Smooth muscle cell (in vitro differentiated cells): ENCODE results near the gene LDLRAD4. TPM values are rescaled to one million over a fixed set of nuclear protein-coding genes. Genes with fewer than 3 reads are reported as not detected.

Experiments used
- DNase-seq: peaks from one replicate; lab custom pipeline; 2025; ENCODE audit not compliant: unreplicated experiment; lab: John Stamatoyannopoulos, UW
- H2AFZ ChIP-seq: fragments of 200-600 bp; sonication (generic); 2 replicates; pipeline ENCODE4 v1.6.0; 2016; ENCODE audit warnings: antibody characterized with exemption, low read depth, mild to moderate bottlenecking
- H3F3A ChIP-seq: fragments of 200-600 bp; sonication (generic); 2 replicates; pipeline ENCODE4 v1.6.0; 2017; ENCODE audit warnings: antibody characterized with exemption, low read depth
- H3K27ac ChIP-seq: fragments of 200-600 bp; sonication (generic); 2 replicates; pipeline ENCODE4 v1.5.1; 2016; ENCODE audit warnings: low read depth, mild to moderate bottlenecking
- H3K27me3 ChIP-seq: fragments of 200-600 bp; sonication (generic); 2 replicates; pipeline ENCODE4 v1.6.1; 2016; ENCODE audit warnings: low read depth, mild to moderate bottlenecking
- H3K36me3 ChIP-seq: fragments of 200-600 bp; sonication (generic); 2 replicates; pipeline ENCODE4 v1.5.1; 2016; ENCODE audit warnings: low read depth
- H3K4me1 ChIP-seq: fragments of 200-600 bp; sonication (generic); 2 replicates; pipeline ENCODE4 v1.5.1; 2016; ENCODE audit warnings: low read depth
- H3K4me2 ChIP-seq: fragments of 200-600 bp; sonication (generic); 2 replicates; pipeline ENCODE4 v1.6.0; 2016; ENCODE audit warnings: mild to moderate bottlenecking
- H3K4me3 ChIP-seq: fragments of 200-600 bp; sonication (generic); 2 replicates; pipeline ENCODE4 v1.5.1; 2016; ENCODE audit warnings: mild to moderate bottlenecking
- H3K79me2 ChIP-seq: fragments of 200-600 bp; sonication (generic); 2 replicates; pipeline ENCODE4 v1.6.0; 2016; ENCODE audit warnings: low read depth, mild to moderate bottlenecking
- H3K9ac ChIP-seq: fragments of 200-600 bp; sonication (generic); 2 replicates; pipeline ENCODE4 v1.6.0; 2016; ENCODE audit warnings: low read depth
- H3K9me3 ChIP-seq: fragments of 200-600 bp; sonication (generic); replicated peaks from 2 replicates; pipeline ENCODE4 v1.5.1; 2016; ENCODE audit warnings: low read depth
- H4K20me1 ChIP-seq: fragments of 200-600 bp; sonication (generic); 2 replicates; pipeline ENCODE4 v1.6.0; 2016; ENCODE audit warnings: low read depth
- CTCF ChIP-seq: fragments of 200-600 bp; sonication (generic); IDR thresholded peaks from 2 replicates; pipeline ENCODE4 v1.5.1; 2017; ENCODE audit warnings: borderline replicate concordance, mild to moderate bottlenecking, antibody characterized with exemption; ENCODE audit not compliant: insufficient read depth, poor library complexity, severe bottlenecking
- WGBS: methylation state at CpG from one replicate; pipeline ENCODE4 v1.1.7; 2016; ENCODE audit warnings: low lambda C conversion rate; 5-methylcytosine and 5-hydroxymethylcytosine counted together
- polyA plus RNA-seq: library from polyadenylated mRNA; unstranded; fragments of >200 nt; fragmentation: Nextera tagmentation; extraction: Ambion mirVana; gene quantifications from 2 replicates; pipeline ENCODE4 v1.2.1, GENCODE V29; 2016
- total RNA-seq: library from RNA; depleted of rRNA; stranded (reverse); fragments of >200 nt; gene quantifications from 2 replicates; pipeline ENCODE4 v1.2.3, GENCODE V29; 2014

The LDLRAD4 gene
- total and polyA plus RNA-seq, 2 experiments from 2014 or later = 36.2 to 48.3 TPM

GRCh38 chr18:13252686-13253410 is 34.3 kb downstream of the LDLRAD4 start:
- DNase-seq = no peak
- no peak overlapping the region for H3K4me2 ChIP-seq
- no peaks in the 10 kb centered on the region for H3K36me3 ChIP-seq
- no peaks in the 10 kb centered on the region for H3K27me3 ChIP-seq
- H3K9ac ChIP-seq = no peak overlapping the region
- no peaks in the 10 kb centered on the region for H3F3A ChIP-seq
- no peak overlapping the region for H3K4me3 ChIP-seq
- H3K79me2 ChIP-seq = peaks cover 74% of the 10 kb centered on the region
- no peaks in the 10 kb centered on the region for H3K9me3 ChIP-seq
- H3K4me1 ChIP-seq = no peaks in the 10 kb centered on the region
- WGBS = 93% methylated on average over 15 of the region's 15 CpGs
- H4K20me1 ChIP-seq = peaks cover 100% of the 10 kb centered on the region
- H2AFZ ChIP-seq = no peak overlapping the region
- no peak overlapping the region for H3K27ac ChIP-seq
- TF ChIP-seq CTCF = no peak

- no peaks in the 10 kb centered on the region for H3K36me3 ChIP-seq
- no peak overlapping the region for H3K9ac ChIP-seq
- H3K4me1 ChIP-seq = no peaks in the 10 kb centered on the region
- 84% methylated on average over 26 of the region's 26 CpGs for WGBS
- peaks cover 100% of the 10 kb centered on the region for H4K20me1 ChIP-seq
- H3K4me3 ChIP-seq = no peak overlapping the region
- H3K79me2 ChIP-seq = peaks cover 72% of the 10 kb centered on the region
- no peak for TF ChIP-seq CTCF
- H3F3A ChIP-seq = peaks cover 7% of the 10 kb centered on the region
- H2AFZ ChIP-seq = no peak overlapping the region
- no peak overlapping the region for H3K4me2 ChIP-seq
- no peaks in the 10 kb centered on the region for H3K27me3 ChIP-seq
- DNase-seq = no peak
- no peaks in the 10 kb centered on the region for H3K9me3 ChIP-seq
- no peak overlapping the region for H3K27ac ChIP-seq
These were observed 35.5 kb downstream of the LDLRAD4 start for GRCh38 chr18:13253786-13254688.

DNA sequence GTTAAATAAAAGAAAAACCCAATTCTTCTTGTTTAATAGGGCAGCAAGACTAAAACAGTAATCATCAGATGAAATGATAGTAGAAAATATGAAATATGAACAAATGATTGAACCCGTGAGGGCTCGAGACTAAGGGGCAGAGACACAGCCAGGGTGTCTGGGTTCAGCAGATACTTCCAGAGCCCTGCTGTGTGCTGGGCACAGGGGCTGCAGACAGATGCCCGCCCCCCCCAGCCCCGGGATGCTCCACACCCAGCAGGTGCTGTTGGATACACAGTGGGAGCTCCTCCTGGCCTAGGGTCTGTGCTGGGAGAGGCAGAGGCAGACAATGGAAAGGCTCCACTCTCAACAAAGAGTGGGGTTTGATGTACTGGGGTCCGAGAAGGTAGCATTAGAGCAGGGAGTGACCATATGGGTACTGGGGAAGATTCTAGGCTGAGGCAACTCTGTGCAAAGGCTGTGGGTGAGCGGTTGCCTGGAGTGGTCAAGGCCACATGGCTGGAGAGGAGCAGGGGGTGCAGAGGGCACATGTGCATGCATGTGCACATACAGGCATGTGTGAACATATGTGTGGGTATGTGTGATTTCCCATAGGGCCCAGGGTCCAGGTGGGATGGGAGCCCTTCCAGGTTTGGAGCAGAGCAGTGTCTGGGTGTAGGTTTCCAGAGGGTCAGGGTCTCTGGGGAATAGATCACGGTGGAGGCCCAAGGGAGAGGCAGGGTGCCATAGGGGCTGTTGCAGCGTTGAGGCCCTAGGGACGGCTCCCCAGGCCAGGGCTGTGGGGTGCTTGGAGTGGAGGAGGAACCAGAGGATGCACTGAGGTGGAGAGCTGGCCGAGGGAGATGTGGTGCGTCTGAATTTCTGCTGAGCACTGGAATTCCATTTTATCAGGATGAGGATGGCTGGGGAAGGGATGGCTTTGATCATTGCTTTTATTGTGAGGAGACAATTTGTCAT is 36.7 kb downstream of the LDLRAD4 start:
- 91% methylated on average over 11 of the region's 11 CpGs for WGBS
- H4K20me1 ChIP-seq = peaks cover 100% of the 10 kb centered on the region
- H2AFZ ChIP-seq = no peak overlapping the region
- peaks cover 67% of the 10 kb centered on the region for H3K79me2 ChIP-seq
- no peaks in the 10 kb centered on the region for H3K4me1 ChIP-seq
- peaks cover 17% of the 10 kb centered on the region for H3F3A ChIP-seq
- no peak overlapping the region for H3K4me3 ChIP-seq
- H3K27me3 ChIP-seq = no peaks in the 10 kb centered on the region
- no peak for DNase-seq
- no peak for TF ChIP-seq CTCF
- H3K9me3 ChIP-seq = no peaks in the 10 kb centered on the region
- H3K9ac ChIP-seq = no peak overlapping the region
- no peaks in the 10 kb centered on the region for H3K36me3 ChIP-seq
- H3K27ac ChIP-seq = no peak overlapping the region
- H3K4me2 ChIP-seq = no peak overlapping the region
